Naive thymus-derived CD8-positive, alpha-beta T cell (primary cell): ENCODE measurements around the gene PHC1. TPM values are rescaled to one million over a fixed set of nuclear protein-coding genes. Genes with fewer than 3 reads are reported as not detected.
"Not testable (repeated sequence)": the region's sequence is repeated elsewhere in the genome, so short reads cannot be mapped to it uniquely, and the experiment has no call there.

Source experiments
- ATAC-seq, 2 donors: fragments of 150-1000 bp; cut with Tn5 transposase in 1 of 2; sonication (Bioruptor Pico), chemical (Tn5 transposase) in 1 of 2; 1 replicate in 1 of 2; 2 replicates in 1 of 2; pipeline ENCODE4 v1.10.0; 2021; ENCODE audit warnings: mild to moderate bottlenecking in 2 of 2, moderate library complexity in 2 of 2
- POLR2A ChIA-PET: fragments of 350-600 bp; sonication (Branson Sonifier 250); formaldehyde crosslinking; loops from one replicate; lab custom pipeline; 2021; ENCODE audit warnings: antibody characterized with exemption; lab: Charles Lee
- DNase-seq, 10 donors: peaks; one replicate each; pipeline versions ENCODE4 v3.0.0 to v3.0.0-alpha.2; 2020 to 2022
- H3K27ac Mint-ChIP-seq, 10 donors: one replicate each; pipeline ENCODE4 v1.8.0; 2020 to 2022; ENCODE audit warnings: mild to moderate bottlenecking in 10 of 10, mixed read lengths in 10 of 10, moderate library complexity in 4 of 10, inconsistent platforms in 1 of 10
- H3K27me3 Mint-ChIP-seq, 5 donors: one replicate each; pipeline ENCODE4 v1.8.0; 2021 to 2022; ENCODE audit warnings: mixed read lengths in 5 of 5
- H3K36me3 Mint-ChIP-seq, 3 donors: one replicate each; pipeline ENCODE4 v1.8.0; 2020 to 2022; ENCODE audit warnings: mixed read lengths in 3 of 3, mild to moderate bottlenecking in 2 of 3, inconsistent platforms in 1 of 3
- H3K4me1 Mint-ChIP-seq, 4 donors: one replicate each; pipeline ENCODE4 v1.8.0; 2021 to 2022; ENCODE audit warnings: mixed read lengths in 4 of 4
- H3K4me3 Mint-ChIP-seq, 10 donors: one replicate each; pipeline ENCODE4 v1.8.0; 2020 to 2022; ENCODE audit warnings: mild to moderate bottlenecking in 10 of 10, mixed read lengths in 10 of 10, moderate library complexity in 6 of 10, inconsistent platforms in 1 of 10
- H3K9me3 Mint-ChIP-seq, 9 donors: one replicate each; pipeline ENCODE4 v1.8.0; 2020 to 2022; ENCODE audit warnings: mixed read lengths in 9 of 9, mild to moderate bottlenecking in 3 of 9, inconsistent platforms in 1 of 9, moderate library complexity in 1 of 9
- polyA plus RNA-seq, 3 donors: library from polyadenylated mRNA; unstranded; fragments of 300-500 nt; fragmentation: Illumina TruSeq; gene quantifications; one replicate each; pipeline ENCODE4 v1.2.3, GENCODE V29; 2021
- total RNA-seq, 8 experiments: library from RNA in 2 of 8; stranded (reverse) in 2 of 8; gene quantifications; one replicate each; pipeline ENCODE4 v1.2.3 and lab custom pipeline; 2021 to 2026

PHC1 gene
- total and polyA plus RNA-seq, 5 experiments from 2014 or later: 12.3 to 39.2 (median 20.3) TPM

GRCh38 chr12:8894986-8895385 lies 19.3 kb upstream of the PHC1 start:
- Mint-ChIP-seq H3K9me3 (no peaks in the 10 kb centered on the region), H3K4me3 (no peak overlapping the region), H3K27me3 (peaks cover 0 to 3% (median 2%) of the 10 kb centered on the region in 5 donors), H3K27ac (no peak overlapping the region), H3K36me3 (no peaks in the 10 kb centered on the region), H3K4me1 (peaks cover 2 to 6% (median 4%) of the 10 kb centered on the region in 4 donors)
- DNase-seq: no peak
- no peak for ATAC-seq
- POLR2A ChIA-PET: no interaction called here

- Mint-ChIP-seq H3K4me1 (peaks cover 0 to 2% (median 0%) of the 10 kb centered on the region in 4 donors), H3K9me3 (no peaks in the 10 kb centered on the region), H3K4me3 (no peak overlapping the region), H3K27me3 (peaks cover 0 to 3% (median 2%) of the 10 kb centered on the region in 5 donors), H3K36me3 (no peaks in the 10 kb centered on the region), H3K27ac (no peak overlapping the region)
- POLR2A ChIA-PET: no interaction called here
- ATAC-seq: no peak
- DNase-seq: no peak
These were observed 17.2 kb upstream of the PHC1 start for GRCh38 chr12:8897081-8897480.

- peaks cover 0 to 22% (median 0%) of the 10 kb centered on the region in 4 donors for H3K4me1 Mint-ChIP-seq
These were observed 14.5 kb upstream of the PHC1 start for GRCh38 chr12:8899830-8900229.

GRCh38 chr12:8902703-8903102 lies 11.6 kb upstream of the PHC1 start:
- H3K4me3 Mint-ChIP-seq, POLR2A ChIA-PET, H3K9me3 Mint-ChIP-seq, DNase-seq, H3K36me3 Mint-ChIP-seq, ATAC-seq, H3K27me3 Mint-ChIP-seq: not testable (repeated sequence)
- H3K4me1 Mint-ChIP-seq: peaks cover 0 to 23% (median under 1%) of the 10 kb centered on the region in 4 donors
- peak overlapping the region in 1 of 10 donors; percentile 38 for H3K27ac Mint-ChIP-seq

More at GRCh38 chr12:8899830-8900229, 14.5 kb upstream of the PHC1 start:
- H3K4me3 Mint-ChIP-seq: no peak overlapping the region
- H3K36me3 Mint-ChIP-seq: no peaks in the 10 kb centered on the region
- no peak for ATAC-seq
- H3K27ac Mint-ChIP-seq: peak overlapping the region in 1 of 10 donors; percentile 5
- DNase-seq: no peak
- POLR2A ChIA-PET: no interaction called here
- H3K27me3 Mint-ChIP-seq: peaks cover 0 to 10% (median 3%) of the 10 kb centered on the region in 5 donors
- no peaks in the 10 kb centered on the region for H3K9me3 Mint-ChIP-seq

- Mint-ChIP-seq H3K9me3 (no peaks in the 10 kb centered on the region), H3K36me3 (no peaks in the 10 kb centered on the region), H3K4me3 (no peak overlapping the region), H3K4me1 (peaks cover 0 to 23% (median under 1%) of the 10 kb centered on the region in 4 donors), H3K27ac (peak overlapping the region in 1 of 10 donors; percentile 38), H3K27me3 (peaks cover 0 to 8% (median 3%) of the 10 kb centered on the region in 5 donors)
- ATAC-seq (no peak), DNase-seq (no peak)
- POLR2A ChIA-PET: interaction anchor here (0.8 kb wide), 1 partner anchor 202 kb away, joined by 8 read pairs; no protein-coding TSS in a partner anchor
These were observed 10.7 kb upstream of the PHC1 start for GRCh38 chr12:8903646-8904045.

GRCh38 chr12:8904665-8905064 lies 9.6 kb upstream of the PHC1 start:
- H3K27ac Mint-ChIP-seq: no peak overlapping the region
- peaks cover 0 to 8% (median 0%) of the 10 kb centered on the region in 5 donors for H3K27me3 Mint-ChIP-seq
- H3K4me3 Mint-ChIP-seq: no peak overlapping the region
- ATAC-seq: no peak
- H3K9me3 Mint-ChIP-seq: no peaks in the 10 kb centered on the region
- POLR2A ChIA-PET: no interaction called here
- no peak for DNase-seq
- peaks cover 0 to 23% (median under 1%) of the 10 kb centered on the region in 4 donors for H3K4me1 Mint-ChIP-seq
- H3K36me3 Mint-ChIP-seq: no peaks in the 10 kb centered on the region

GRCh38 chr12:8905546-8905945 lies 8.8 kb upstream of the PHC1 start:
- no peaks in the 10 kb centered on the region for H3K9me3 Mint-ChIP-seq
- no peak overlapping the region for H3K4me3 Mint-ChIP-seq
- H3K27ac Mint-ChIP-seq: no peak overlapping the region
- H3K4me1 Mint-ChIP-seq: peaks cover 0 to 21% (median under 1%) of the 10 kb centered on the region in 4 donors
- POLR2A ChIA-PET: no interaction called here
- peaks cover 0 to 8% (median 0%) of the 10 kb centered on the region in 5 donors for H3K27me3 Mint-ChIP-seq
- DNase-seq (no peak), ATAC-seq (no peak)
- no peaks in the 10 kb centered on the region for H3K36me3 Mint-ChIP-seq

GRCh38 chr12:8906266-8907180 lies 7.8 kb upstream of the PHC1 start:
- Mint-ChIP-seq H3K27ac (no peak overlapping the region), H3K27me3 (peaks cover 0 to 8% (median 0%) of the 10 kb centered on the region in 5 donors), H3K4me1 (peaks cover 0 to 21% (median 2%) of the 10 kb centered on the region in 4 donors), H3K4me3 (no peak overlapping the region), H3K9me3 (no peaks in the 10 kb centered on the region), H3K36me3 (no peaks in the 10 kb centered on the region)
- DNase-seq (no peak), ATAC-seq (no peak)
- POLR2A ChIA-PET: no interaction called here

GRCh38 chr12:8907513-8907912 lies 6.8 kb upstream of the PHC1 start:
- no peak for DNase-seq
- no peak for ATAC-seq
- peaks cover 0 to 19% (median 3%) of the 10 kb centered on the region in 4 donors for H3K4me1 Mint-ChIP-seq
- no peaks in the 10 kb centered on the region for H3K36me3 Mint-ChIP-seq
- POLR2A ChIA-PET: no interaction called here
- H3K4me3 Mint-ChIP-seq: no peak overlapping the region
- H3K27me3 Mint-ChIP-seq: peaks cover 0 to 8% (median 0%) of the 10 kb centered on the region in 5 donors
- no peaks in the 10 kb centered on the region for H3K9me3 Mint-ChIP-seq
- no peak overlapping the region for H3K27ac Mint-ChIP-seq

- DNase-seq: no peak
- peaks cover 9 to 22% (median 16%) of the 10 kb centered on the region in 4 donors for H3K4me1 Mint-ChIP-seq
- no peak overlapping the region for H3K4me3 Mint-ChIP-seq
- POLR2A ChIA-PET: interaction anchor here (0.7 kb wide), 1 partner anchor 8 kb away, joined by 3 read pairs; no protein-coding TSS in a partner anchor
- H3K36me3 Mint-ChIP-seq: no peaks in the 10 kb centered on the region
- no peak overlapping the region for H3K27ac Mint-ChIP-seq
- no peaks in the 10 kb centered on the region for H3K27me3 Mint-ChIP-seq
- no peaks in the 10 kb centered on the region for H3K9me3 Mint-ChIP-seq
- no peak for ATAC-seq
These were observed 4.6 kb upstream of the PHC1 start for GRCh38 chr12:8909752-8910151.

GRCh38 chr12:8911606-8912268 lies 2.6 kb upstream of the PHC1 start:
- no peaks in the 10 kb centered on the region for H3K9me3 Mint-ChIP-seq
- ATAC-seq (no peak), DNase-seq (no peak)
- no peaks in the 10 kb centered on the region for H3K36me3 Mint-ChIP-seq
- POLR2A ChIA-PET: no interaction called here
- H3K27ac Mint-ChIP-seq: peak overlapping the region in 1 of 10 donors; percentile 7
- H3K4me3 Mint-ChIP-seq: no peak overlapping the region
- no peaks in the 10 kb centered on the region for H3K27me3 Mint-ChIP-seq
- peaks cover 9 to 20% (median 14%) of the 10 kb centered on the region in 4 donors for H3K4me1 Mint-ChIP-seq

- ATAC-seq (peak in 1 of 2 donors; percentile 41), DNase-seq (peak in 4 of 10 donors; percentile 3 to 32 (median 30))
- Mint-ChIP-seq H3K4me3 (peak overlapping the region in 9 of 10 donors; percentile 19 to 93 (median 86)), H3K4me1 (peaks cover 9 to 20% (median 14%) of the 10 kb centered on the region in 4 donors), H3K27me3 (no peaks in the 10 kb centered on the region), H3K36me3 (peaks cover 0 to 3% (median 0%) of the 10 kb centered on the region in 3 donors), H3K9me3 (no peaks in the 10 kb centered on the region), H3K27ac (peak overlapping the region in 9 of 10 donors; percentile 64 to 99 (median 94))
- POLR2A ChIA-PET: no interaction called here
These were observed 1.4 kb upstream of the PHC1 start for GRCh38 chr12:8912914-8913313.
